ENCODE data around the gene N4BP2L1.
"Not testable (repeated sequence)": the region's sequence is repeated elsewhere in the genome, so short reads cannot be mapped to it uniquely, and the experiment has no call there.

N4BP2L1 gene

DNA sequence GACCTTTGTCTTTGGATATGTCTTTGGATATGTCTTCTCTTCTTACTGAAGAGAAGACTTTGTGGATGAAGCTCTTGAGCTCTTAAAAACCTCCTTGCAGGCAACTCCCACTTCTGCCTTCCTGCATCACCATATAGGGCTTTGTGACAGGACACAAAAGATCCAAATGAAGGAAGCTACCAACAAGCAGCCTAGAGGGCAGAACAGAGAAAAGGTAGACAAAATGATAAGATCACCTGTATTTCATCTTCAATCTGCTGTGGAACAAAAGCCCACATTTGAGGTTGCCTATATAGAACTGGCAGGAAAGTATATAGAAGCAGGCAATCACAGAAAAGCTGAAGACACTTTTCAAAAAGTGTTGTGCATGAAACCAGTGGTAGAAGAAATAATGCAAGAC, 42.5 kb downstream of the N4BP2L1 start:
- no peak for DNase-seq

DNA sequence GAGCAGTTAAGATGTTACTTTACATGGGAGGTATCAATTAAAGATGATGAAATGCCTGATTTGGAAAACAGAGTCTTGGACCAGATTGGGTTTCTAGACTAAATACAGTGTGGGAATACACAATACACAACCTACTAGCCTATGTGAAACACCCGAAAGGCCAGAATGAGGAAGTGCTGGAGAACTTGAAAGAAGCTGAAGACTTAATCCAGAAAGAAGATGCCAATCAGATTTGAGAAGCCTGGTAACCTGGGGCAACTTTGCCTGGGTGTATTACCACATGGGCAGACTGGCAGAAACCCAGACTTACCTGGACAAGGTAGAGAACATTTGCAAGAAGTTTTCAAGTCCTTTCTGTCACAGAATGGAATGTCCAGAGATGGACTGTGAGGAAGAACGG, 43.2 kb downstream of the N4BP2L1 start:
- DNase-seq, result no peak

DNA sequence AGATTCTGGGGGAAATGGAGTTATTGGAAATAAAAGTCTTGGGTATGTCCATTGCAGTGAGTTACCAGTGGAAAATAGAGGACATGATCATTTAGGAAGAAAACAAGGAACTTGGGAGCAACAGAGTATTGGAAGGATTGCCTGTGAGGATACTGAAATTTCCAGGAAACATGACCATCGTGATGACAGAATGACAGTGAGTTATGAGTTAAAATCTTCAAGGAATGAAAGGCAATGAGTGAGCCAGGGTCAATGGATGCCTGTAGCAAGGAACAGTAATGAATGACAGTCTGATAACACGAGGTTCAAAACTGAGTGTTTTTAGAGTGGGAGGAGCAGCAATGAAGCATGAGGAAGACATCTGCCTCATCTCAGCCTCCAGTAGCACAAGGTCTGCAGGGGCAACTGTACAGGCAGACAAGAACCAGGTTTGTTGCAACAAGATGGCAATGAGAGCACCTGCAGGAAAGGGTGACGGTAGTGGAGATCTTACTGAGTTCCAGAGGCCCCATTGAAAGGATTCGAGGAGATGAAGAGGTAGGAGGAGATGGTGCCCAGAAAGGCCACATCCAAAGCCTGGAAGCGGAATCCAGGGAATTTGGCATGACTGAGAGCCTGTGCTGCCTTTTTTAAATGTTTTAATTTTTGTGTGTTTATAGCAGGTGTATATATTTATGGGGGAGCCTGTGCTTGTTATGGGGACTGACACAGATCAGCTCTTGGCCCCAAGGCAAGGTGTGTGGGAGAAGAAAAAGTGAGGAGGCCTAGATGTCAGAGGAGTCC, 43.9 kb downstream of the N4BP2L1 start:
- no peak for DNase-seq

DNA sequence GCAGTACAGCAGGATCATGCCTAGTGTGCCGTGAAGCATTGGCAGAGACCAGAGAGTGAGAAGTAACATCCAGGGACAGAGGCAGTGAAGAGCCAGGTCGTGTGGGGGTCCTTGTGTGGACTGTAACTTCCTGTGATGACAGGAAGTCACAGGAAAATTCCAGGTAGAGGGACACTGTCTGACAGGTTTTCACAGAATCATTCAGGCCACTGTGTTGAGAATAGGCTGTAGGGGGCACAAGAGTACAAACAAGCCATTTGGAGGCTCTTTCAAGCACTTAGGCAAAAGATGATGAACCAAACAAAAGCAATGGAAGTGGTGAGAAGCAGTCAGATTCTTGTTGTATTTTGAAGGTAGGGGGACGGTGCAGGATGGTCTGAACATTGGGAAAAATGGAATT, 46.4 kb downstream of the N4BP2L1 start:
- no peak for DNase-seq

DNA sequence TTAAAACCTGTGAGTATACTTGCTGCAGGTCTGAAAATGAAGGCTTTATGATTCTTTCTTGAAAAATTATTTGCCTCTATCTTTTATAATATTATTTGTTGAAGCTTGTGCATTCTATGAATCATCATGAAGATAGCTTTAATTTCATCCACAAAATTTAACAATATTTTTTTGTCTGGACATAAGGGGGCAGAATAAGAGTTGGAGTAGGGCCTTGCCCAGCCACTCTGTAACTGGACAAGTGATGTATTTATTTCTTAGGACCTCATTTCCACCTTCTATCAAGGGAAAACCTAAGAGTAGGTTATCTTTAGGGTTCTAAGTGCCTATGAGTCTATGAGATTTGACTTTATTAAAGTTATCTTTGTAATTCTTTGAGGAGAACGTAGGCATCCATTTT, 49.9 kb downstream of the N4BP2L1 start:
- DNase-seq, result no peak

DNA sequence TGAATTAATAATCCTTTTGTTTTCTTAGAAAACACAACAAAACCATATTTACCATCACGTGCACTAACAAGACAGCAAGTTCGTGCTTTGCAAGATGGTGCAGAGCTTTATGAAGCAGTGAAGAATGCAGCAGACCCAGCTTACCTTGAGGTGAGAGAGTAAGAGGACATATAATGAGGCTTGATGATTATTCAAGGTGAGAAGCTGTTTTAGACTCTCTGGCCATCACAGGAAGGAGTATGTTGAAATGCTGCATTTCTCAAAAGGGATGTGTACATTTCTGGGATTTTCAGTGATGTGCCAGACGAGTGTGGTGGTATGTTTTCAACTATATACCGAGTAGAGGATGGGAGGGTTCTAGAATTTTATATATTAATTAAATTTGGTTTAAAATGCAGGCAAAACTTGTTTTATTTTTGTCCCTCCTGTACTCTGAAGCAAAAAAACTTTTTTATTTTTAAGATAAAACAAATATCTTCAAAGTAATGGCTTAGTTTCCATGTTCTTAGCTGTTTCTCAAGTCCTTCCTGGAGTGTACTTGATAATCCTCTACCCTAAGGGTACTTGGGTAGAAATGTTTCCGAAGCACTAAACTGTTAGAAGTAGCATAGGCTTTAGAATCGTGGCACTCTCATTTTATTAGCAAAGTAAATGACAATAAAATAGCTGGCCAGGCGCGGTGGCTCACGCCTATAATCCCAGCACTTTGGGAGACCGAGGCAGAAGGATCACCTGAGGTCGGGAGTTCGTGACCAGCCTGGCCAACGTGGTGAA, 51.1 kb downstream of the N4BP2L1 start:
- no peak for DNase-seq

DNA sequence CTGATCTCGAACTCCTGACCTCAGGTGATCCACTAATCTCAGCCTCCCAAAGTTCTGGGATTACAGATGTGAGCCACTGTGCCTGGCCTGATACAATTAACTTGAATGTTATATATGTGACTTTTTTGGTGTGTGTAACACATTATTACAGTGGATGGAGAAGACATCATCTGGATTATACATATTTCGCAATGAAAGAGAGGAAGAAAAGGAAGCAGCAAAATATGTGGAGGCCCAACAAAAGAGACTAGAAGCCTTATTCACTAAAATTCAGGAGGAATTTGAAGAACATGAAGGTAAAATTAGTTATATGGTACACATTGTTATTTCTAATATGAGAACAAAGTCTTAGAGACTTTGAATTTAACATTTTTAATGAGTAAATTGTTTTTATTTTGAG, 57.1 kb downstream of the N4BP2L1 start:
- no peak for DNase-seq

DNA sequence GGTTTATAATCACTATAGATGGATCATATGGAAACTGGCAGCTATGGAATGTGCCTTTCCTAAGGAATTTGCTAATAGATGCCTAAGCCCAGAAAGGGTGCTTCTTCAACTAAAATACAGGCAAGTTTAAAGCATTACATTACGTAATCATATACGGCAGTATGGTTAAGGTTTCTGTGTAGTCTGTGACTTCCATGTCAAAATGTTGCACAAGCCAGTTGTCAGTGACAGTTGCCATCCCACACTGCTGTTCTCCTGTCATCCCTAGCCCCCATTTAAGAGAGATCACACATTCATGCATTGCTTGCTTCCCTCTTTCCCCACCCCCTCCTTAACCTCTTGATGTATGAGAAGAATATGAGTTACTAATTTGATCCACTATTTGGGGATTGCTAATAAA, 65.4 kb downstream of the N4BP2L1 start:
- no peak for DNase-seq

DNA sequence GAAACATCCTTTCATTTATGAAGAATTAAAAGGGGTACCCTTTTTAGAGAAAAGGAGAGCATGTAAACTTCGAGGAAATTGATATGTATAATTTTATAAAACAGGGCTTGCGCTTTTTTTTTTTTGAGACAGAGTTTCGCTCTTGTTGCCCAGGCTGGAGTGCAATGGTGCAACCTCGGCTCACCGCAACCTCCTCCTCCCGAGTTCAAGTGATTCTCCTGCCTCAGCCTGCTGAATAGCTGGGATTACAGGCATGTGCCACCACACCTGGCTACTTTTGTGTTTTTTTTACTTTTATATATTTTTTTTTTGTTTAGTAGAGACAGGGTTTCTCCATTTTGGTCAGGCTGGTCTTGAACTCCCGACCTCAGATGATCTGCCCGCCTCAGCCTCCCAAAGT, 72.0 kb downstream of the N4BP2L1 start:
- not testable (repeated sequence) for DNase-seq

DNA sequence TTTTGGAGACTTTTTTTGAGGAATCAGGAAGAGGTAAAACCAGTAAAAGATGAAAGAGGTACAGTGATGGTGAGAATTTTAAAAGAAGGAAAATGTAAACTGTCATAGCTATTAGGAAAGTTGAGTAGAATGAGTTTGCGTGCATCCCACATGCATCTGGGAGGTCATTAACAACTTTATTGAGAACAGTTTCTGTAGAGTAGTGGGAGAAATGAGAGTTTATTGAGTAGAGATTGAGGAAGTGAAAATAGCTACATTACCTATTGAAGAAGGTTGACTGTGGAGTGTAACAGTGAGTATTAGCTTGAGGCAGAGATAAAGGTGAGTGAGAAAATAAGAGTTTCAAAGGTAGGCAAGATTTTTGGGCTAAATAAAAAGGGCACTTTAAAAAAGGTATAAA, 73.9 kb downstream of the N4BP2L1 start:
- DNase-seq, result no peak

DNA sequence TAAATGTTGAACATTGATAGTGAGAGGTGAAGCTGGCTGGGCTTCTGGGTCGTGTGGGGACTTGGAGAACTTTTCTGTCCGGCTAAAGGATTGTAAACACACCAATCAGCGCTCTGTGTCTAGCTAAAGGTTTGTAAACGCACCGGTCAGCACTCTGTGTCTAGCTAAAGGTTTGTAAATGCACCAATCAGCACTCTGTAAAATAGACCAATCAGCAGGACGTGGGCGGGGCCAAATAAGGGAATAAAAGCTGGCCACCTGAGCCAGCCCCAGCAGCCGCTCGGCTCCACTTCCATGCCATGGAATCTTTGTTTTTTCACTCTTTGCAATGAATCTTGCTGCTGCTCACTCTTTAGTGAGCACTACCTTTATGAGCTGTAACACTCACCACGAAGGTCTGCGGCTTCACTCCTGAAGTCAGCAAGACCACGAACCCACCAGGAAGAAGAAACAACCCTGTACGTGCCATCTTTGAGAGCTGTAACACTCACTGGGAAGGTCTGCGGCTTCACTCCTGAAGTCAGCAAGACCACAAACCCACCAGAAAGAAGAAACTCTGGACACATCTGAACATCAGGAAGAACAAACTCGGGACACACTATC, 77.0 kb downstream of the N4BP2L1 start:
- not testable (repeated sequence) for DNase-seq

Measured in DMS153 (cell line).